Parathyroid adenoma (tissue), 2 donors: ENCODE measurements around the gene IZUMO4.

ENCODE experiments used
- H2AFZ ChIP-seq: fragments of 300-600 bp; sonication (generic); one replicate; pipeline ENCODE4 v1.7.0; 2017; ENCODE audit warnings: antibody characterized with exemption, mild to moderate bottlenecking
- H3K27ac ChIP-seq: fragments of 300-600 bp; sonication (generic); one replicate; pipeline ENCODE4 v1.7.0; 2017
- H3K27me3 ChIP-seq: fragments of 300-600 bp; sonication (generic); one replicate; pipeline ENCODE4 v1.7.0; 2017; ENCODE audit warnings: low read length; ENCODE audit not compliant: control insufficient read depth, insufficient read depth
- H3K36me3 ChIP-seq: fragments of 300-600 bp; sonication (generic); one replicate; pipeline ENCODE4 v1.7.0; 2017; ENCODE audit warnings: low read length; ENCODE audit not compliant: control insufficient read depth, insufficient read depth
- H3K4me1 ChIP-seq: fragments of 300-600 bp; sonication (generic); one replicate; pipeline ENCODE4 v1.7.0; 2017; ENCODE audit warnings: control low read depth
- H3K4me2 ChIP-seq: fragments of 300-600 bp; sonication (generic); one replicate; pipeline ENCODE4 v1.7.0; 2017; ENCODE audit warnings: low read length
- H3K4me3 ChIP-seq: fragments of 300-600 bp; sonication (generic); one replicate; pipeline ENCODE4 v1.7.0; 2017; ENCODE audit warnings: low read depth, low read length
- H3K79me2 ChIP-seq: fragments of 300-600 bp; sonication (generic); one replicate; pipeline ENCODE4 v1.7.0; 2017; ENCODE audit warnings: control low read depth
- H3K9ac ChIP-seq: fragments of 300-600 bp; sonication (generic); one replicate; pipeline ENCODE4 v1.7.0; 2017; ENCODE audit warnings: mild to moderate bottlenecking
- H3K9me3 ChIP-seq: fragments of 300-600 bp; sonication (generic); one replicate; pipeline ENCODE4 v1.7.0; 2017; ENCODE audit warnings: low read length; ENCODE audit not compliant: control insufficient read depth
- TF ChIP-seq, protein P1 (sequence below): fragments of 300-600 bp; sonication (generic); IDR thresholded peaks from one replicate; pipeline ENCODE4 v1.7.0; 2017; ENCODE audit warnings: antibody characterized with exemption, mild to moderate bottlenecking
- donor health status: primary hyperparathyroidism.

Gene IZUMO4

DNA sequence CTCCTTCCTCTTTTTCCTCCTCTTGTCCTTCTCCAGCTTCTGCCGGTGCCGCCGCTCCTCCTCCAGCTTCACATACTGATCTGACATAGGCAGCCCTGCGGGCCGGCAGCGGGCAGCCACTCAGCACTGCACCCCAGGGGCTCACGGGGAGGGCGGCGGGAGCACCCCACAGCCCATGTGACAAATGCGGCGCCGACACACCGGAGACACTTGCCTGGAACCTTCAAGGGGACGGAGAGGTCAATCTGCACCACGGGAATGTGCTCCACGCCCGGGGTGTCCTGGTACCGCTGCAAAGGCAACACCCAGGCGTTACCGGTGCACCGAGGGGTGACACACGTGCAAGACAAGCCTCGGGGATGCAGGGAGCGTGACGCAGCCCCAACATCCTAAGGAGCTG, 18.6 kb downstream of the IZUMO4 start:
- no peak overlapping the region for H3K4me3 ChIP-seq
- H3K79me2 ChIP-seq: peaks cover 21% of the 10 kb centered on the region
- TF ChIP-seq, protein P1, sequence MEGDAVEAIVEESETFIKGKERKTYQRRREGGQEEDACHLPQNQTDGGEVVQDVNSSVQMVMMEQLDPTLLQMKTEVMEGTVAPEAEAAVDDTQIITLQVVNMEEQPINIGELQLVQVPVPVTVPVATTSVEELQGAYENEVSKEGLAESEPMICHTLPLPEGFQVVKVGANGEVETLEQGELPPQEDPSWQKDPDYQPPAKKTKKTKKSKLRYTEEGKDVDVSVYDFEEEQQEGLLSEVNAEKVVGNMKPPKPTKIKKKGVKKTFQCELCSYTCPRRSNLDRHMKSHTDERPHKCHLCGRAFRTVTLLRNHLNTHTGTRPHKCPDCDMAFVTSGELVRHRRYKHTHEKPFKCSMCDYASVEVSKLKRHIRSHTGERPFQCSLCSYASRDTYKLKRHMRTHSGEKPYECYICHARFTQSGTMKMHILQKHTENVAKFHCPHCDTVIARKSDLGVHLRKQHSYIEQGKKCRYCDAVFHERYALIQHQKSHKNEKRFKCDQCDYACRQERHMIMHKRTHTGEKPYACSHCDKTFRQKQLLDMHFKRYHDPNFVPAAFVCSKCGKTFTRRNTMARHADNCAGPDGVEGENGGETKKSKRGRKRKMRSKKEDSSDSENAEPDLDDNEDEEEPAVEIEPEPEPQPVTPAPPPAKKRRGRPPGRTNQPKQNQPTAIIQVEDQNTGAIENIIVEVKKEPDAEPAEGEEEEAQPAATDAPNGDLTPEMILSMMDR: no peak
- no peak overlapping the region for H2AFZ ChIP-seq
- H3K27ac ChIP-seq: no peak overlapping the region
- H3K9ac ChIP-seq: no peak overlapping the region
- no peaks in the 10 kb centered on the region for H3K27me3 ChIP-seq
- H3K9me3 ChIP-seq: no peaks in the 10 kb centered on the region
- no peaks in the 10 kb centered on the region for H3K4me1 ChIP-seq
- H3K4me2 ChIP-seq: no peak overlapping the region
- H3K36me3 ChIP-seq: no peaks in the 10 kb centered on the region

DNA sequence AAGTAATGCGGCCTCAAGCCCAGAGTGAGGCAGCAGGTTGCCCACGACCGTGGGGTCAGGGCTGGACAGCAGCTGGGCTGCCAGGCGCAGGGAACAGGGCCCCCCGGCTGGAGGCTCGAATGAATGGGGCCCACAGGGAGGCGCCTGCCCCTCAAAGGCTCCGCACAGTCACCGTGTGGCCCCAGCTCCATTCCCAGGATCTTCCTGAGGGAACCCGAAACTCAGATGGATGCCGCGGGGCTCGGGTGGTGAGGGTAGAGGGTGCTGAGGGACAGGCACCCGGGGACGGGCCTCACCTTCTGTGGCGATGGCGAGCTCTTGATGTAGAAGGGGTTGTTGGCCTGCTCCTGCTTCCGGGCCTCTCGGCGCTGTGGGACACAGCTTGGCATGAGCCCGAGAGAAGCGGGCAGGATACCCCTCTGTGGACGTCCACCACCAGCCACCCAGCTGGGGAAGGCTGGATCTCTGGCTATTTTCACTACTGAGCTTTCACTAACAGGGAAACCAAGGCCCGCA, 19.3 kb downstream of the IZUMO4 start:
- TF ChIP-seq, protein P1: no peak
- H3K9me3 ChIP-seq: no peaks in the 10 kb centered on the region
- H3K27me3 ChIP-seq: no peaks in the 10 kb centered on the region
- peaks cover 28% of the 10 kb centered on the region for H3K79me2 ChIP-seq
- H3K4me1 ChIP-seq: no peaks in the 10 kb centered on the region
- no peak overlapping the region for H3K27ac ChIP-seq
- no peak overlapping the region for H2AFZ ChIP-seq
- no peak overlapping the region for H3K4me2 ChIP-seq
- no peak overlapping the region for H3K9ac ChIP-seq
- no peaks in the 10 kb centered on the region for H3K36me3 ChIP-seq
- H3K4me3 ChIP-seq: no peak overlapping the region

DNA sequence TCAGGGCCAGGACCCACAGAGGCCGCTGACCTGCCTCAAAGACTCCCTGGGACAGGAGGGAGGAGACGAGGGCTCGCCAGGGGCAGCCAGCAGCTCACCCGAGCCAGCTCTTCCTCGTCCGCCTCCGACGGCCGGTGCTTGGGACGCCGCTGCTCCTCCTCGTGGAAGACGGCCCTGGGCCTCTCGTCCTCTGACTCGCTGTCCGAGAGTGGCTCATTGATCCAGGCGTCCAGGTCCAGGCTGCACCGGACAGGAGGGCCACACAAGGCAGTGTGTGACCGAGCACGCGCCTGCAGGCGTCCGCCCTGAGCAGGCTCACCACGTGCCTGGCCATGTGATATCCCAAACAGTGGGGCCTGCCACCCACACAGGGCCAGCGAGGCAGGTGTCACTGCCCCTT, 19.8 kb downstream of the IZUMO4 start:
- TF ChIP-seq, protein P1: no peak
- Histone ChIP-seq H3K4me1 (no peaks in the 10 kb centered on the region), H3K79me2 (peaks cover 30% of the 10 kb centered on the region), H3K4me3 (no peak overlapping the region), H3K4me2 (no peak overlapping the region), H2AFZ (no peak overlapping the region), H3K36me3 (no peaks in the 10 kb centered on the region), H3K27ac (no peak overlapping the region), H3K27me3 (no peaks in the 10 kb centered on the region), H3K9ac (no peak overlapping the region), H3K9me3 (no peaks in the 10 kb centered on the region)

DNA sequence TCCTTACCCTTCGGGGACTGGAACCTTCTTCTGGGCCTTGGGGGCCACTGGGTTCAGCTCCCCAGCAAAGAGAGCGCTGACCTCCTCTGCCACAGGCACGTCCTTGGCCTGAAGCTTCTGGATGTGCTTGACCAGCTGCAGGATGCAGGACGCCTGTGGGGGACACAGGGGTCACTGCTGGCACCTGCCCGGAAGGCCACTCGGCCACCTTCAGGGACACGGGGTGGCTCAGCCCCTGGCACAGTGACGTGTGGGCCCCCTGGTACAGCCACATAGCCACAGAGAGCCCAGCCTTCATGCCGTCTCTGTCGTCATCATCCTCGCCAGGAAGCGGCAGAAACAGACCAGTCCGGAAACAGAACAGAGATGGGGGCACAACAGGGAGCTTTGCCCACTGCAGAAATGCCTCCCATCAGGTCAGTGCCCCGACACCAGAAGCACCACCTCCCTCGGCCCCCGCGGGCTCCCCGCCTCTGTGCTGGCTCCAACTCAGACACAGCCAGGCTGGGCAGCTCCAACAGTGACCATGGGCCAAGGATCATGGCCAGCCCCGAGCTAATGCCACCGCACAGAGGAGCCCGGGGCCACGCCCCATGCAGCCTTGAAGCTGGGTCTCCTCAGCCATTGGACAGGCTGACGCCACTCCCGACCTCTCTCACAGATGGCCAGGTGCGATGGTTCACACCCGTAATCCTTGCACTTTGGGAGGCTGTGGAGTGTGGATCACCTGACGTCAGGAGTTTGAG, 20.7 kb downstream of the IZUMO4 start:
- H3K9ac ChIP-seq: no peak overlapping the region
- H2AFZ ChIP-seq: no peak overlapping the region
- H3K79me2 ChIP-seq: peaks cover 27% of the 10 kb centered on the region
- no peak overlapping the region for H3K4me2 ChIP-seq
- H3K36me3 ChIP-seq: no peaks in the 10 kb centered on the region
- H3K9me3 ChIP-seq: no peaks in the 10 kb centered on the region
- H3K27me3 ChIP-seq: no peaks in the 10 kb centered on the region
- H3K4me3 ChIP-seq: no peak overlapping the region
- TF ChIP-seq, protein P1: no peak
- no peak overlapping the region for H3K27ac ChIP-seq
- no peaks in the 10 kb centered on the region for H3K4me1 ChIP-seq

DNA sequence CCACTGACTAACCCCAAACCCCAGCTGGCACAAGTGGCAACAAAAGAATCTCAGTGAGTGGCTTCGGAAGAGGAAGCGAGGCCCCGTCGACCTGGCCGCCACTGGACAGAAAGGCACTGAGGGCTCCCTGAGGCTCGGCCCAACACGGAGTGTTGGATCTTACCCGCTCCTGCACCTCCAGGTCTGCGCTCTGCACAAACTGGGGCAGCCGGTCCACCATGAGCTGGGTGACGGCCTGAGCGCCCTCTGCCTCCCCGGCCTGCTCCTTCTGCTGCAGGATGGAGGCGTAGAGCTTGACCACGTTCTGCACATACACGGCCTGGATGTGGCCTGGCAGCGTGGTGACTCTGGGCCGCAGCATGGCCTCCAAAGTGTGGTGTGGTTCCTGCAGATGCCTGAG, 21.7 kb downstream of the IZUMO4 start:
- TF ChIP-seq, protein P1: no peak
- no peak overlapping the region for H3K9ac ChIP-seq
- no peaks in the 10 kb centered on the region for H3K9me3 ChIP-seq
- H3K4me3 ChIP-seq: no peak overlapping the region
- H2AFZ ChIP-seq: no peak overlapping the region
- no peaks in the 10 kb centered on the region for H3K27me3 ChIP-seq
- H3K4me1 ChIP-seq: no peaks in the 10 kb centered on the region
- H3K4me2 ChIP-seq: no peak overlapping the region
- no peaks in the 10 kb centered on the region for H3K36me3 ChIP-seq
- H3K27ac ChIP-seq: no peak overlapping the region
- peaks cover 35% of the 10 kb centered on the region for H3K79me2 ChIP-seq
